ENCODE data around the gene C17orf113.
"Not testable (repeated sequence)": the region's sequence is repeated elsewhere in the genome, so short reads cannot be mapped to it uniquely, and the experiment has no call there.

Gene C17orf113

GRCh38 chr17:42016941-42017865 is 33.2 kb downstream of the C17orf113 start, which contains the start of gene DNAJC7:
Gene DNAJC7, minus strand, starts transcription at chr17:42017439. Its CDS starts 23 bp downstream, at chr17:42017416.
- peak; percentile 64 to 99 (median 89) for DNase-seq

- DNase-seq, result peak in 11 of 56 donors; percentile 14 to 59 (median 36)
Measured at GRCh38 chr17:42016411-42016831, 34.0 kb downstream of the C17orf113 start.

GRCh38 chr17:42013740-42014139 is 36.7 kb downstream of the C17orf113 start:
- not testable (repeated sequence) for DNase-seq

- DNase-seq, result not testable (repeated sequence)
Measured at GRCh38 chr17:42012363-42012762, 38.0 kb downstream of the C17orf113 start.

GRCh38 chr17:42010898-42011516 is 39.4 kb downstream of the C17orf113 start:
- DNase-seq, result peak in 3 of 56 donors; percentile 4 to 31 (median 9)

GRCh38 chr17:42010266-42010680 is 40.1 kb downstream of the C17orf113 start:
- not testable (repeated sequence) for DNase-seq

- peak in 49 of 56 donors; percentile 5 to 84 (median 57) for DNase-seq
Measured at GRCh38 chr17:42009170-42009569, 41.2 kb downstream of the C17orf113 start.

GRCh38 chr17:42005166-42005565 is 45.2 kb downstream of the C17orf113 start:
- no peak for DNase-seq

- peak in 9 of 56 donors; percentile 9 to 71 (median 32) for DNase-seq
Measured at GRCh38 chr17:42002792-42003301, 47.6 kb downstream of the C17orf113 start.

GRCh38 chr17:42002175-42002791 is 48.1 kb downstream of the C17orf113 start:
- no peak for DNase-seq

- DNase-seq, result no peak
Measured at GRCh38 chr17:42001729-42002128, 48.7 kb downstream of the C17orf113 start.

GRCh38 chr17:42000413-42001133 is 49.8 kb downstream of the C17orf113 start:
- DNase-seq, result no peak

- no peak for DNase-seq
Measured at GRCh38 chr17:41998497-41998896, 51.9 kb downstream of the C17orf113 start.

- no peak for DNase-seq
Measured at GRCh38 chr17:41996855-41997164, 53.6 kb downstream of the C17orf113 start.

- DNase-seq, result peak in 49 of 56 donors; percentile 23 to 90 (median 74)
Measured at GRCh38 chr17:41992576-41992975, 57.8 kb downstream of the C17orf113 start.

GRCh38 chr17:41989702-41990419 is 60.5 kb downstream of the C17orf113 start:
- no peak for DNase-seq

- no peak for DNase-seq
Measured at GRCh38 chr17:41988418-41988817, 62.0 kb downstream of the C17orf113 start.

Measured in nucleus accumbens (tissue), 56 donors.